Measurements from ENCODE around the gene PACS1. TPM values are rescaled to one million over a fixed set of nuclear protein-coding genes. Genes with fewer than 3 reads are reported as not detected.

Gene PACS1
- total and polyA plus RNA-seq, 7 experiments from 2014 or later, result 48.0 to 314 (median 210) TPM

DNA sequence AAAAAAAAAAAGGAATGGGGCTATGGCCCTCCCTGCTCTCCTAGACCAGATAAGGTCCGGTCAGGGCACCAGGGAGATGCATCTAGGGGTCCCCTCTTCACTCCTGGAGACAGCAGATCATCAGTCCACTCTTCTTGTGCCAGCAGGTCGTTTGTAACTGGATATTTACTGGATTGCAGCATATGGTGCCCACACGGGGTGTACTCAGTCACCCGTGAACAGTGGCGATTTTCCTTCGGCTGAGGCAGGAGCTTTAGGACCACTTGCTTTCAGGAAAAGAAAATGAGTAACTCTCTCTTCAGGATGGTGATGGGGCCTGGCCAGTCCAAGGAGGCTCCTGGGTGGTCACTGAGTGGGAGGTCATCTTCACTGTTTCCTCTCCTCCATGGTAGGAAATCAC is 160.1 kb downstream of the PACS1 start:
- Mint-ChIP-seq H3K4me3 (no peak overlapping the region), H3K27ac (peak overlapping the region in 2 of 9 donors; percentile 62 to 75), H3K4me1 (peaks cover 0 to 3% (median 0%) of the 10 kb centered on the region in 7 donors), H3K36me3 (peaks cover under 1 to 57% (median 26%) of the 10 kb centered on the region in 5 donors), H3K27me3 (no peaks in the 10 kb centered on the region), H3K9me3 (peaks cover 0 to 7% (median 0%) of the 10 kb centered on the region in 11 donors)
- ChIA-PET POLR2A (interaction anchor here (1.0 kb wide), 1 partner anchor 9 kb away, joined by 3 read pairs; no protein-coding TSS in a partner anchor), CTCF (interaction anchor here (1.5 kb wide), 1 partner anchor 8 kb away, joined by 5 read pairs; no protein-coding TSS in a partner anchor)
- Histone ChIP-seq H3K27ac (ENCODE audit: low read depth, low read length) (no peak overlapping the region), H3K36me3 (ENCODE audit: control insufficient read depth in 2 of 3, insufficient read depth in 3 of 3, low read length in 3 of 3) (peaks cover 22 to 91% (median 52%) of the 10 kb centered on the region in 3 experiments), H3K4me3 (ENCODE audit: low read length) (no peak overlapping the region), H3K4me1 (ENCODE audit: control insufficient read depth in 2 of 2, insufficient read depth in 2 of 2, low read length in 2 of 2) (no peaks in the 10 kb centered on the region), H3K27me3 (ENCODE audit: control insufficient read depth in 2 of 2, insufficient read depth in 2 of 2, low read length in 2 of 2) (no peaks in the 10 kb centered on the region), H3K9me3 (ENCODE audit: control insufficient read depth in 2 of 3, low read length in 3 of 3) (no peaks in the 10 kb centered on the region)
- intact Hi-C loops (cut with micrococcal nuclease), result no loop called here
- ATAC-seq (no peak), DNase-seq (no peak)

DNA sequence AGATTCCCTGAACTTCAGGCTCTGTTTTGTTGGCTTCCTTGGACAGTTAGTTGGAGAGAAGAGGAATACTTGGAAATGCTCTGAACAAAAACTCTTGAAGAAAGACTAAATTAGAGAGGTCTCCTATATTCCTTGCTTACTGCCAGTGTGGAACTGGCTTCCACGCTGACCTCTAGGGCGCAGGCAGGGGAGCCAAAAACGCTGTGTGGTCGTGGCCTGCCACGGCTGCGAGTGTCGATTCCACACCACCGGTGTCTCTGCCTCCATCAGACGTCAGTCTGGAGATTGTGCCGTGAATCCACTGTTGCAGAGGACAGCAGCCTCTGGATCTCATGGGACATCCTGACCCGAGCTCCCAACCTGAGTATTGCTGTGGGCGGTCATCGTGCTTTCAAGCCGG is 160.9 kb downstream of the PACS1 start:
- Histone ChIP-seq H3K9me3 (ENCODE audit: control insufficient read depth in 2 of 3, low read length in 3 of 3) (no peaks in the 10 kb centered on the region), H3K36me3 (ENCODE audit: control insufficient read depth in 2 of 3, insufficient read depth in 3 of 3, low read length in 3 of 3) (peaks cover 22 to 94% (median 58%) of the 10 kb centered on the region in 3 experiments), H3K27me3 (ENCODE audit: control insufficient read depth in 2 of 2, insufficient read depth in 2 of 2, low read length in 2 of 2) (no peaks in the 10 kb centered on the region), H3K27ac (ENCODE audit: low read depth, low read length) (no peak overlapping the region), H3K4me1 (ENCODE audit: control insufficient read depth in 2 of 2, insufficient read depth in 2 of 2, low read length in 2 of 2) (no peaks in the 10 kb centered on the region), H3K4me3 (ENCODE audit: low read length) (no peak overlapping the region)
- H3K27me3 Mint-ChIP-seq, result no peaks in the 10 kb centered on the region
- intact Hi-C loops (cut with micrococcal nuclease), result no loop called here
- POLR2A ChIA-PET, result interaction anchor here (1.0 kb wide), 1 partner anchor 58 kb away, joined by 3 read pairs; the partner anchor contains the start of gene YIF1A
- peaks cover 8 to 64% (median 30%) of the 10 kb centered on the region in 5 donors for H3K36me3 Mint-ChIP-seq
- H3K4me1 Mint-ChIP-seq, result peaks cover 0 to 5% (median 0%) of the 10 kb centered on the region in 7 donors
- peaks cover 0 to 7% (median 0%) of the 10 kb centered on the region in 11 donors for H3K9me3 Mint-ChIP-seq
- DNase-seq (no peak), ATAC-seq (no peak)
- H3K27ac Mint-ChIP-seq, result no peak overlapping the region
- no peak overlapping the region for H3K4me3 Mint-ChIP-seq
- CTCF ChIA-PET, result interaction anchor here (1.5 kb wide), 1 partner anchor 8 kb away, joined by 5 read pairs; no protein-coding TSS in a partner anchor

DNA sequence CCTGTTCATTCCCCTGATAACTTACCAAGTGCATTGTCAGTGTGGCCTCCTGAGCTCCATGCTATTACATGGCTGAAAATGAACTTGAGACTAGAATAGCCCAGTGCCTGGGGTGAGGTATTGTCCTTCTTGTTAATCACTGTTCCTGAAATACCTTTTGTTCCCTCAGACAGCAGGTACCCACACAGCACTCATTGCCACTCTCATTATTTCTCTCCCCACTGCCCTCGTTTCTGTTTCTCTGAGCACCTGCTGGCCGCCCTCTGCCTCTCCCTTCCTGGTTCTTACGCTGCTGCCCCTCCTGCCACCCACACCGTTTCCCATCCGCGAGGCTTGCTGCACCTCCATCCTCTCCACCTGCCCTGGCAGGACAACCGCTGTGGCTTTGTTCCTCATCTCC is 161.5 kb downstream of the PACS1 start:
- H3K27ac Mint-ChIP-seq, result peak overlapping the region in 5 of 9 donors; percentile 16 to 80 (median 59)
- Histone ChIP-seq H3K4me3 (ENCODE audit: low read length) (no peak overlapping the region), H3K36me3 (ENCODE audit: control insufficient read depth in 2 of 3, insufficient read depth in 3 of 3, low read length in 3 of 3) (peaks cover 22 to 94% (median 58%) of the 10 kb centered on the region in 3 experiments), H3K4me1 (ENCODE audit: control insufficient read depth in 2 of 2, insufficient read depth in 2 of 2, low read length in 2 of 2) (no peaks in the 10 kb centered on the region), H3K9me3 (ENCODE audit: control insufficient read depth in 2 of 3, low read length in 3 of 3) (no peaks in the 10 kb centered on the region), H3K27me3 (ENCODE audit: control insufficient read depth in 2 of 2, insufficient read depth in 2 of 2, low read length in 2 of 2) (no peaks in the 10 kb centered on the region), H3K27ac (ENCODE audit: low read depth, low read length) (no peak overlapping the region)
- no peaks in the 10 kb centered on the region for H3K27me3 Mint-ChIP-seq
- POLR2A ChIA-PET, result interaction anchor here (1.0 kb wide), 1 partner anchor 58 kb away, joined by 3 read pairs; the partner anchor contains the start of gene YIF1A
- intact Hi-C loops (cut with micrococcal nuclease), result no loop called here
- H3K9me3 Mint-ChIP-seq, result peaks cover 0 to 7% (median 0%) of the 10 kb centered on the region in 11 donors
- ATAC-seq, result no peak
- peaks cover 8 to 64% (median 30%) of the 10 kb centered on the region in 5 donors for H3K36me3 Mint-ChIP-seq
- H3K4me1 Mint-ChIP-seq, result peaks cover 0 to 5% (median 0%) of the 10 kb centered on the region in 7 donors
- no peak for DNase-seq
- CTCF ChIA-PET, result interaction anchor here (1.5 kb wide), 1 partner anchor 9 kb away, joined by 5 read pairs; no protein-coding TSS in a partner anchor
- H3K4me3 Mint-ChIP-seq, result no peak overlapping the region

DNA sequence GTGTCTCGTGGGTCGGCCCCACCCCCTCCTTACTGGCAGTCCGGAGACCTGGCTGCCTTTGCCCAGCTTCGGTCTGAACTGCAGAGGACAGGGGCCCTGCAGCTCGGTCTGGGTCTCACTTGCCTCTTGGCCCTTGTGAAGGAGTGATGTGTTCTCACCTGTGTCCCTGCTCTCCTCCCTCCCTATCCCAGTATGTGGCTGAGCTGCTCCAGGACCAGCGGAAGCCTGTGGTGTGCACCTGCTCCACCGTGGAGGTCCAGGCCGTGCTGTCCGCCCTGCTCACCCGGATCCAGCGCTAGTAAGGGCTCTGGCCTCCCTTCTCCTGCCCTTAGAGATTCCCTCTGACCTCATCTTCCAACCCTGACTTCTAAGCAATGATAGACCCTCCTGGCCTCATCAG is 162.7 kb downstream of the PACS1 start:
- Mint-ChIP-seq H3K27me3 (no peaks in the 10 kb centered on the region), H3K4me3 (no peak overlapping the region), H3K27ac (peak overlapping the region in 3 of 9 donors; percentile 32 to 55 (median 41)), H3K36me3 (peaks cover 8 to 62% (median 30%) of the 10 kb centered on the region in 5 donors), H3K4me1 (peaks cover 0 to 5% (median 0%) of the 10 kb centered on the region in 7 donors), H3K9me3 (peaks cover 0 to 7% (median 0%) of the 10 kb centered on the region in 11 donors)
- ChIA-PET POLR2A (interaction anchor here (0.9 kb wide), 1 partner anchor 18 kb away, joined by 3 read pairs; no protein-coding TSS in a partner anchor), CTCF (no interaction called here)
- H3K9me3 ChIP-seq (ENCODE audit: control insufficient read depth in 2 of 3, low read length in 3 of 3), result no peaks in the 10 kb centered on the region
- H3K27me3 ChIP-seq (ENCODE audit: control insufficient read depth in 2 of 2, insufficient read depth in 2 of 2, low read length in 2 of 2), result no peaks in the 10 kb centered on the region
- H3K4me1 ChIP-seq (ENCODE audit: control insufficient read depth in 2 of 2, insufficient read depth in 2 of 2, low read length in 2 of 2), result no peaks in the 10 kb centered on the region
- H3K4me3 ChIP-seq (ENCODE audit: low read length), result no peak overlapping the region
- ATAC-seq (no peak), DNase-seq (no peak)
- H3K36me3 ChIP-seq (ENCODE audit: control insufficient read depth in 2 of 3, insufficient read depth in 3 of 3, low read length in 3 of 3), result peaks cover 22 to 91% (median 52%) of the 10 kb centered on the region in 3 experiments
- intact Hi-C loops (cut with micrococcal nuclease), result no loop called here
- H3K27ac ChIP-seq (ENCODE audit: low read depth, low read length), result no peak overlapping the region

DNA sequence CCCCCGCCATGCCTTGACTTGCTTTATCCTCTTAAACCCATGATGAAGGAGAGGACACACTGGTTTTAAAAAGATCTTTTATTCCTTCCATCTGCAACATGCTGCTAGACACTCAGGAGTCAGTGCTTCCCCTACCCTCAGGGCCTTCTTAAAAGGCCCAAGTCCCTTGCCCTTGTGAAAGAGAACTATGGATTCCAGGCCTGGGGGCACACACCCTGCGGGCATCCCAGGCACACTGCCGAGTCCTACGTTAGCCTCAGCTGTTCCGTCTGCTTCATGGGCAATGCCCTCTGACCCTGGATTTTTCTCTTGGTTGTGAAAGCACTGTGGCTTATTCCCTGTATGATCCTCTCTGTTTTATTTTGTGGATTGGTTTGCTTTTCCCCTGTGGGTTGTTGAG is 163.2 kb downstream of the PACS1 start:
- no peaks in the 10 kb centered on the region for H3K27me3 ChIP-seq (ENCODE audit: control insufficient read depth in 2 of 2, insufficient read depth in 2 of 2, low read length in 2 of 2)
- H3K4me3 ChIP-seq (ENCODE audit: low read length), result no peak overlapping the region
- peaks cover 8 to 61% (median 30%) of the 10 kb centered on the region in 5 donors for H3K36me3 Mint-ChIP-seq
- DNase-seq (no peak), ATAC-seq (no peak)
- no peaks in the 10 kb centered on the region for H3K27me3 Mint-ChIP-seq
- H3K36me3 ChIP-seq (ENCODE audit: control insufficient read depth in 2 of 3, insufficient read depth in 3 of 3, low read length in 3 of 3), result peaks cover 22 to 90% (median 53%) of the 10 kb centered on the region in 3 experiments
- peaks cover 0 to 6% (median 0%) of the 10 kb centered on the region in 11 donors for H3K9me3 Mint-ChIP-seq
- intact Hi-C loops (cut with micrococcal nuclease), result no loop called here
- H3K4me3 Mint-ChIP-seq, result peak overlapping the region in 1 of 10 donors; percentile 3
- no peak overlapping the region for H3K27ac ChIP-seq (ENCODE audit: low read depth, low read length)
- no peaks in the 10 kb centered on the region for H3K4me1 ChIP-seq (ENCODE audit: control insufficient read depth in 2 of 2, insufficient read depth in 2 of 2, low read length in 2 of 2)
- peaks cover 0 to 5% (median 0%) of the 10 kb centered on the region in 7 donors for H3K4me1 Mint-ChIP-seq
- ChIA-PET POLR2A (no interaction called here), CTCF (no interaction called here)
- peak overlapping the region in 4 of 9 donors; percentile 2 to 51 (median 36) for H3K27ac Mint-ChIP-seq
- H3K9me3 ChIP-seq (ENCODE audit: control insufficient read depth in 2 of 3, low read length in 3 of 3), result no peaks in the 10 kb centered on the region

- POLR2A ChIA-PET, result no interaction called here
- H3K36me3 Mint-ChIP-seq, result peaks cover 8 to 63% (median 24%) of the 10 kb centered on the region in 5 donors
- peaks cover 0 to 4% (median 0%) of the 10 kb centered on the region in 7 donors for H3K4me1 Mint-ChIP-seq
- ATAC-seq, result no peak
- CTCF ChIA-PET, result no interaction called here
- Histone ChIP-seq H3K27ac (ENCODE audit: low read depth, low read length) (no peak overlapping the region), H3K27me3 (ENCODE audit: control insufficient read depth in 2 of 2, insufficient read depth in 2 of 2, low read length in 2 of 2) (no peaks in the 10 kb centered on the region), H3K4me1 (ENCODE audit: control insufficient read depth in 2 of 2, insufficient read depth in 2 of 2, low read length in 2 of 2) (no peaks in the 10 kb centered on the region), H3K4me3 (ENCODE audit: low read length) (no peak overlapping the region), H3K36me3 (ENCODE audit: control insufficient read depth in 2 of 3, insufficient read depth in 3 of 3, low read length in 3 of 3) (peaks cover 29 to 94% (median 60%) of the 10 kb centered on the region in 3 experiments), H3K9me3 (ENCODE audit: control insufficient read depth in 2 of 3, low read length in 3 of 3) (no peaks in the 10 kb centered on the region)
- DNase-seq, result no peak
- H3K9me3 Mint-ChIP-seq, result peaks cover 0 to 6% (median 0%) of the 10 kb centered on the region in 11 donors
- no peak overlapping the region for H3K4me3 Mint-ChIP-seq
- H3K27me3 Mint-ChIP-seq, result no peaks in the 10 kb centered on the region
- H3K27ac Mint-ChIP-seq, result peak overlapping the region in 5 of 9 donors; percentile 45 to 75 (median 51)
- intact Hi-C loops (cut with micrococcal nuclease), result no loop called here
Measured at GRCh38 chr11:66235141-66235540, 165.1 kb downstream of the PACS1 start.

Data from naive thymus-derived CD4-positive, alpha-beta T cell (primary cell).